Measurements from ENCODE around the gene KIAA1671. TPM values are rescaled to one million over a fixed set of nuclear protein-coding genes. Genes with fewer than 3 reads are reported as not detected.

Gene KIAA1671
- total and polyA plus RNA-seq, 4 donors = 8.7 to 35.9 (median 19.1) TPM

DNA sequence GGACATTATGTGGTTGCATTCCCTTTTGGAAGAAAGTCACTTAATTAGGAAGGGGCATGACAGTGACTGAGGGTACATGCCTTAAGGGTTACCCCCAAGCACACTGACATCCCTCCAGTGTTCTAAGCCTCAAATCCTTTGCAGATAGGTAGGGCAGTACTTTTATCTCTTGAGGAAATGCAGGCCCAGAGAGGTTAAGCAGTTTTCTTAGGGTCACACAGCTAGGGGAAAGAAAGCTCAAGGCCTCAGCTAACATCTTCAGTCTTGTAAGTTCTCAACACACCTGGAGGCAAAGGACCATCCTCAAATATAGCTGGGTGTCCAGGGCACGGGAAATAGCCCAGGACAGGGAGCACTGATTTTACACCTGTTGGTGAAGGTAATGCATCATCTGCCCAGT, 31.6 kb downstream of the KIAA1671 start:
- H3K4me3 ChIP-seq (ENCODE audit: low read depth in 1 of 3, low read length in 3 of 3) = no peak overlapping the region
- no peak overlapping the region for H3K9ac ChIP-seq (ENCODE audit: low read depth in 1 of 2, low read length in 2 of 2)
- H3K9me3 ChIP-seq (ENCODE audit: control insufficient read depth in 4 of 4, low read length in 3 of 4) = no peaks in the 10 kb centered on the region
- WGBS = 99% methylated on average over 1 of the region's 1 CpG
- TF ChIP-seq NR2F2 (IDR thresholded peaks at IDR 0.05) = no peak
- TF ChIP-seq, protein P1, sequence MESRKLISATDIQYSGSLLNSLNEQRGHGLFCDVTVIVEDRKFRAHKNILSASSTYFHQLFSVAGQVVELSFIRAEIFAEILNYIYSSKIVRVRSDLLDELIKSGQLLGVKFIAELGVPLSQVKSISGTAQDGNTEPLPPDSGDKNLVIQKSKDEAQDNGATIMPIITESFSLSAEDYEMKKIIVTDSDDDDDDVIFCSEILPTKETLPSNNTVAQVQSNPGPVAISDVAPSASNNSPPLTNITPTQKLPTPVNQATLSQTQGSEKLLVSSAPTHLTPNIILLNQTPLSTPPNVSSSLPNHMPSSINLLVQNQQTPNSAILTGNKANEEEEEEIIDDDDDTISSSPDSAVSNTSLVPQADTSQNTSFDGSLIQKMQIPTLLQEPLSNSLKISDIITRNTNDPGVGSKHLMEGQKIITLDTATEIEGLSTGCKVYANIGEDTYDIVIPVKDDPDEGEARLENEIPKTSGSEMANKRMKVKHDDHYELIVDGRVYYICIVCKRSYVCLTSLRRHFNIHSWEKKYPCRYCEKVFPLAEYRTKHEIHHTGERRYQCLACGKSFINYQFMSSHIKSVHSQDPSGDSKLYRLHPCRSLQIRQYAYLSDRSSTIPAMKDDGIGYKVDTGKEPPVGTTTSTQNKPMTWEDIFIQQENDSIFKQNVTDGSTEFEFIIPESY (IDR thresholded peaks at IDR 0.05) = no peak
- TF ChIP-seq FOXA1 (IDR thresholded peaks at IDR 0.05) = no peak
- TF ChIP-seq, protein P2, sequence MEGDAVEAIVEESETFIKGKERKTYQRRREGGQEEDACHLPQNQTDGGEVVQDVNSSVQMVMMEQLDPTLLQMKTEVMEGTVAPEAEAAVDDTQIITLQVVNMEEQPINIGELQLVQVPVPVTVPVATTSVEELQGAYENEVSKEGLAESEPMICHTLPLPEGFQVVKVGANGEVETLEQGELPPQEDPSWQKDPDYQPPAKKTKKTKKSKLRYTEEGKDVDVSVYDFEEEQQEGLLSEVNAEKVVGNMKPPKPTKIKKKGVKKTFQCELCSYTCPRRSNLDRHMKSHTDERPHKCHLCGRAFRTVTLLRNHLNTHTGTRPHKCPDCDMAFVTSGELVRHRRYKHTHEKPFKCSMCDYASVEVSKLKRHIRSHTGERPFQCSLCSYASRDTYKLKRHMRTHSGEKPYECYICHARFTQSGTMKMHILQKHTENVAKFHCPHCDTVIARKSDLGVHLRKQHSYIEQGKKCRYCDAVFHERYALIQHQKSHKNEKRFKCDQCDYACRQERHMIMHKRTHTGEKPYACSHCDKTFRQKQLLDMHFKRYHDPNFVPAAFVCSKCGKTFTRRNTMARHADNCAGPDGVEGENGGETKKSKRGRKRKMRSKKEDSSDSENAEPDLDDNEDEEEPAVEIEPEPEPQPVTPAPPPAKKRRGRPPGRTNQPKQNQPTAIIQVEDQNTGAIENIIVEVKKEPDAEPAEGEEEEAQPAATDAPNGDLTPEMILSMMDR (IDR thresholded peaks at IDR 0.05; ENCODE audit: low read depth, low read length, missing input control) = no peak
- TF ChIP-seq, protein P3, sequence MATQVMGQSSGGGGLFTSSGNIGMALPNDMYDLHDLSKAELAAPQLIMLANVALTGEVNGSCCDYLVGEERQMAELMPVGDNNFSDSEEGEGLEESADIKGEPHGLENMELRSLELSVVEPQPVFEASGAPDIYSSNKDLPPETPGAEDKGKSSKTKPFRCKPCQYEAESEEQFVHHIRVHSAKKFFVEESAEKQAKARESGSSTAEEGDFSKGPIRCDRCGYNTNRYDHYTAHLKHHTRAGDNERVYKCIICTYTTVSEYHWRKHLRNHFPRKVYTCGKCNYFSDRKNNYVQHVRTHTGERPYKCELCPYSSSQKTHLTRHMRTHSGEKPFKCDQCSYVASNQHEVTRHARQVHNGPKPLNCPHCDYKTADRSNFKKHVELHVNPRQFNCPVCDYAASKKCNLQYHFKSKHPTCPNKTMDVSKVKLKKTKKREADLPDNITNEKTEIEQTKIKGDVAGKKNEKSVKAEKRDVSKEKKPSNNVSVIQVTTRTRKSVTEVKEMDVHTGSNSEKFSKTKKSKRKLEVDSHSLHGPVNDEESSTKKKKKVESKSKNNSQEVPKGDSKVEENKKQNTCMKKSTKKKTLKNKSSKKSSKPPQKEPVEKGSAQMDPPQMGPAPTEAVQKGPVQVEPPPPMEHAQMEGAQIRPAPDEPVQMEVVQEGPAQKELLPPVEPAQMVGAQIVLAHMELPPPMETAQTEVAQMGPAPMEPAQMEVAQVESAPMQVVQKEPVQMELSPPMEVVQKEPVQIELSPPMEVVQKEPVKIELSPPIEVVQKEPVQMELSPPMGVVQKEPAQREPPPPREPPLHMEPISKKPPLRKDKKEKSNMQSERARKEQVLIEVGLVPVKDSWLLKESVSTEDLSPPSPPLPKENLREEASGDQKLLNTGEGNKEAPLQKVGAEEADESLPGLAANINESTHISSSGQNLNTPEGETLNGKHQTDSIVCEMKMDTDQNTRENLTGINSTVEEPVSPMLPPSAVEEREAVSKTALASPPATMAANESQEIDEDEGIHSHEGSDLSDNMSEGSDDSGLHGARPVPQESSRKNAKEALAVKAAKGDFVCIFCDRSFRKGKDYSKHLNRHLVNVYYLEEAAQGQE (IDR thresholded peaks at IDR 0.05) = no peak
- TF ChIP-seq FOXA2 (IDR thresholded peaks at IDR 0.05) = no peak
- no peak for TF ChIP-seq SP1 (IDR thresholded peaks at IDR 0.05)
- TF ChIP-seq GABPA (IDR thresholded peaks at IDR 0.05 in 1 of 2, conservative IDR thresholded peaks at IDR 0.05 in 1 of 2) = no peak
- TF ChIP-seq TAF1 (conservative IDR thresholded peaks at IDR 0.05) = no peak
- TF ChIP-seq EGR1 (IDR thresholded peaks at IDR 0.05; ENCODE audit: low read depth in 2 of 2) = no peak
- TF ChIP-seq JUND (IDR thresholded peaks at IDR 0.05) = no peak
- no peak overlapping the region for H3K27ac ChIP-seq (ENCODE audit: low read depth in 1 of 2, low read length in 2 of 2)
- no peak for DNase-seq (ENCODE audit: low spot score)
- no peaks in the 10 kb centered on the region for H3K27me3 ChIP-seq (ENCODE audit: control insufficient read depth in 4 of 4, insufficient read depth in 4 of 4, low read length in 3 of 4)
- no peaks in the 10 kb centered on the region for H3K36me3 ChIP-seq (ENCODE audit: control insufficient read depth in 4 of 4, insufficient read depth in 3 of 4, low read depth in 1 of 4, low read length in 3 of 4)
- peaks cover under 1 to 14% (median 5%) of the 10 kb centered on the region in 4 donors for H3K4me1 ChIP-seq (ENCODE audit: control insufficient read depth in 4 of 4, insufficient read depth in 4 of 4, low read length in 3 of 4)

DNA sequence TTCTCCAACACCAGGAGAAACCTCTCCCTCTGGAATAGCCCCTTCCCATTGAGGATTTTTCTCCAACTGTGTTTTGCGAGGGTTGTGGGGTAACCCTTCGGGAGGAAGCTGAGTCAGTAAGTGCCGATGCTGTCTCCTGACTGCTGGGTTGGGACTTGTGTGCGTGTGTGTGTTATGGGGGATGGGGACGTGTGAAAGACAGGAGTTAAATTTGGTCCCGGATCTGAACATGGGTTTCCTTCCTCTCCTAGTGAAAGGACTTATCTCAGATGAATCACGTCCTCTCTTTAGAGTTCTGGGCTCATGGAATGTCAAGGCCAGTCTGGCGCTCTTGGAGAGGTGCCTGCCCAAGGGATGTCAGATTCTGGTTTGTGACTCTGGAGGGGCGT, 33.3 kb downstream of the KIAA1671 start:
- Histone ChIP-seq H3K27me3 (ENCODE audit: control insufficient read depth in 4 of 4, insufficient read depth in 4 of 4, low read length in 3 of 4) (no peaks in the 10 kb centered on the region), H3K9ac (ENCODE audit: low read depth in 1 of 2, low read length in 2 of 2) (no peak overlapping the region), H3K4me3 (ENCODE audit: low read depth in 1 of 3, low read length in 3 of 3) (no peak overlapping the region), H3K27ac (ENCODE audit: low read depth in 1 of 2, low read length in 2 of 2) (peak overlapping the region; percentile 37 to 44), H3K36me3 (ENCODE audit: control insufficient read depth in 4 of 4, insufficient read depth in 3 of 4, low read depth in 1 of 4, low read length in 3 of 4) (no peaks in the 10 kb centered on the region), H3K9me3 (ENCODE audit: control insufficient read depth in 4 of 4, low read length in 3 of 4) (no peaks in the 10 kb centered on the region), H3K4me1 (ENCODE audit: control insufficient read depth in 4 of 4, insufficient read depth in 4 of 4, low read length in 3 of 4) (peaks cover 10 to 28% (median 19%) of the 10 kb centered on the region in 4 donors)
- TF ChIP-seq RXRA (IDR thresholded peaks at IDR 0.05) (peak in 1 of 2 donors; percentile 6), RAD21 (IDR thresholded peaks at IDR 0.05) (no peak), NR2F2 (IDR thresholded peaks at IDR 0.05) (peak; percentile 48), JUND (IDR thresholded peaks at IDR 0.05) (peak in 1 of 2 donors; percentile 43)
- 63% methylated on average over 9 of the region's 9 CpGs for WGBS
- no peak for DNase-seq (ENCODE audit: low spot score)

Measured in liver (tissue), 9 donors.